H1 (cell line): ENCODE measurements around the gene SUSD1. TPM values are rescaled to one million over a fixed set of nuclear protein-coding genes. Genes with fewer than 3 reads are reported as not detected.
A peak's percentile ranks its signal among the peaks of the same experiment; 100 is the strongest.

Experiments
- CTCF ChIA-PET: fragments of 300-600 bp; sonication (Branson Sonifier 250); formaldehyde crosslinking; loops from one replicate; lab custom pipeline; 2021; ENCODE audit not compliant: partially characterized antibody; lab: Charles Lee
- POLR2A ChIA-PET: fragments of 300-600 bp; sonication (Branson Sonifier 250); formaldehyde crosslinking; loops from one replicate; lab custom pipeline; 2021; ENCODE audit warnings: inconsistent platforms; ENCODE audit not compliant: partially characterized antibody; lab: Charles Lee
- DNase-seq, 2 experiments: peaks; one replicate each; pipeline versions ENCODE4 v3.0.0 to v3.0.0-alpha.2; 2010 to 2022; ENCODE audit warnings: low spot score in 2 of 2, low read depth in 1 of 2, mixed read lengths in 1 of 2
- FAIRE-seq: peaks from 2 replicates; lab custom pipeline; 2011; peaks lifted over from hg19 to GRCh38; lab: Jason Lieb, UNC
- H2AFZ ChIP-seq: 2 replicates; pipeline ENCODE4 v1.8.1; 2012; ENCODE audit warnings: low read length, inconsistent platforms
- H2AK5ac ChIP-seq: 2 replicates; pipeline ENCODE4 v1.6.1; 2013; ENCODE audit warnings: low read depth, low read length
- H2BK120ac ChIP-seq: replicated peaks from 2 replicates; pipeline ENCODE3; 2013; ENCODE audit warnings: low read depth, low read length, inconsistent platforms
- H2BK12ac ChIP-seq: 2 replicates; pipeline ENCODE4 v1.6.1; 2013; ENCODE audit warnings: low read depth, low read length
- H2BK15ac ChIP-seq: 2 replicates; pipeline ENCODE4 v1.6.1; 2013; ENCODE audit warnings: low read length
- H2BK20ac ChIP-seq: 2 replicates; pipeline ENCODE4 v1.6.1; 2013; ENCODE audit warnings: low read length
- H2BK5ac ChIP-seq: 2 replicates; pipeline ENCODE4 v1.6.1; 2013; ENCODE audit warnings: low read depth, low read length
- H3K14ac ChIP-seq: 2 replicates; pipeline ENCODE4 v1.6.1; 2013; ENCODE audit warnings: inconsistent platforms; ENCODE audit not compliant: insufficient read length
- H3K18ac ChIP-seq: 2 replicates; pipeline ENCODE4 v1.6.1; 2013; ENCODE audit warnings: low read length; ENCODE audit errors: extremely low read depth
- H3K23ac ChIP-seq: 2 replicates; pipeline ENCODE4 v1.6.1; 2013; ENCODE audit warnings: inconsistent platforms; ENCODE audit not compliant: insufficient read length
- H3K23me2 ChIP-seq: 2 replicates; pipeline ENCODE4 v1.6.1; 2013; ENCODE audit warnings: low read depth, low read length
- H3K27ac ChIP-seq: 2 replicates; pipeline ENCODE4 v1.6.1; 2011; ENCODE audit warnings: low read depth, low read length, inconsistent platforms
- H3K27me3 ChIP-seq, 4 experiments: replicated peaks in 1 of 4; 1 replicate in 1 of 4; 2 replicates in 3 of 4; pipeline versions ENCODE4 v1.6.1 to v1.8.1; 2011 to 2013; ENCODE audit warnings: low read length in 3 of 4, mild to moderate bottlenecking in 3 of 4, inconsistent platforms in 2 of 4, mixed read lengths in 2 of 4, moderate library complexity in 1 of 4; ENCODE audit not compliant: control insufficient read depth in 3 of 4, insufficient read depth in 3 of 4; ENCODE audit errors: extremely low read depth in 1 of 4
- H3K36me3 ChIP-seq, 4 experiments: 2 replicates each; pipeline versions ENCODE4 v1.6.1 to v1.8.1; 2011 to 2013; ENCODE audit warnings: mild to moderate bottlenecking in 4 of 4, low read length in 3 of 4, moderate library complexity in 2 of 4, control low read depth in 1 of 4, inconsistent platforms in 1 of 4; ENCODE audit not compliant: insufficient read depth in 4 of 4, control insufficient read depth in 2 of 4
- H3K4ac ChIP-seq: replicated peaks from 2 replicates; pipeline ENCODE3; 2013; ENCODE audit warnings: low read length, low read depth, mixed read lengths, inconsistent platforms; ENCODE audit not compliant: insufficient read length
- H3K4me1 ChIP-seq, 4 experiments: replicated peaks in 1 of 4; 1 replicate in 1 of 4; 2 replicates in 3 of 4; pipeline versions ENCODE4 v1.6.1 to v1.8.1; 2011 to 2013; ENCODE audit warnings: low read length in 3 of 4, inconsistent platforms in 2 of 4, mixed read lengths in 1 of 4; ENCODE audit not compliant: insufficient read depth in 4 of 4, control insufficient read depth in 3 of 4
- H3K4me2 ChIP-seq, 2 experiments: 2 replicates each; pipeline versions ENCODE4 v1.6.1 to v1.8.1; 2011 to 2013; ENCODE audit warnings: low read depth in 2 of 2, low read length in 2 of 2, control low read depth in 1 of 2, inconsistent platforms in 1 of 2, mild to moderate bottlenecking in 1 of 2; ENCODE audit not compliant: insufficient read depth in 1 of 2
- H3K4me3 ChIP-seq, 4 experiments: fragments of 200-600, 300-600 bp in 1 of 4; sonication (generic), shearing (Covaris generic), sonication (Bioruptor Twin) in 1 of 4; 2 replicates each; pipeline versions ENCODE4 v1.5.1 to v1.8.1; 2011 to 2016; ENCODE audit warnings: low read length in 4 of 4, low read depth in 3 of 4, control low read depth in 2 of 4, inconsistent platforms in 2 of 4, mild to moderate bottlenecking in 2 of 4, mixed read lengths in 1 of 4, moderate library complexity in 1 of 4; ENCODE audit not compliant: insufficient read depth in 2 of 4; ENCODE audit errors: extremely low read depth in 1 of 4
- H3K56ac ChIP-seq: replicated peaks from 2 replicates; pipeline ENCODE3; 2013; ENCODE audit warnings: low read depth, mild to moderate bottlenecking, mixed read lengths, low read length, inconsistent platforms; ENCODE audit not compliant: insufficient read length
- H3K79me1 ChIP-seq: 2 replicates; pipeline ENCODE4 v1.6.1; 2013; ENCODE audit warnings: low read depth, low read length, control low read depth
- H3K79me2 ChIP-seq, 2 experiments: 2 replicates each; pipeline versions ENCODE4 v1.6.1 to v1.8.1; 2012 to 2013; ENCODE audit warnings: low read length in 2 of 2, mild to moderate bottlenecking in 2 of 2, inconsistent platforms in 1 of 2; ENCODE audit not compliant: insufficient read depth in 2 of 2, control insufficient read depth in 1 of 2
- H3K9ac ChIP-seq, 4 experiments: replicated peaks in 1 of 4; 1 replicate in 1 of 4; 2 replicates in 3 of 4; pipeline versions ENCODE4 v1.6.1 to v1.8.1; 2011 to 2013; ENCODE audit warnings: low read depth in 3 of 4, low read length in 3 of 4, control low read depth in 2 of 4, mild to moderate bottlenecking in 2 of 4, moderate library complexity in 2 of 4, inconsistent platforms in 1 of 4; ENCODE audit errors: extremely low read depth in 1 of 4
- H3K9me3 ChIP-seq, 2 experiments: 2 replicates each; pipeline versions ENCODE4 v1.6.1 to v1.8.1; 2012 to 2013; ENCODE audit warnings: mild to moderate bottlenecking in 2 of 2, moderate library complexity in 2 of 2, control low read depth in 1 of 2, inconsistent platforms in 1 of 2, low read depth in 1 of 2, low read length in 1 of 2, mixed read lengths in 1 of 2; ENCODE audit not compliant: insufficient read depth in 2 of 2
- H4K20me1 ChIP-seq, 2 experiments: replicated peaks in 1 of 2; 2 replicates each; pipeline versions ENCODE3 to v1.8.1; 2011 to 2013; ENCODE audit warnings: inconsistent platforms in 2 of 2, low read length in 2 of 2, mild to moderate bottlenecking in 1 of 2; ENCODE audit not compliant: insufficient read depth in 2 of 2, control insufficient read depth in 1 of 2
- H4K5ac ChIP-seq: 2 replicates; pipeline ENCODE4 v1.6.1; 2013; ENCODE audit warnings: low read length, low read depth, mixed read lengths, inconsistent platforms; ENCODE audit not compliant: insufficient read length
- H4K8ac ChIP-seq: 2 replicates; pipeline ENCODE4 v1.8.0; 2013; ENCODE audit warnings: mild to moderate bottlenecking, moderate library complexity, low read length, inconsistent platforms; ENCODE audit not compliant: insufficient read depth; ENCODE audit errors: extremely low read depth
- H4K91ac ChIP-seq: replicated peaks from 2 replicates; pipeline ENCODE3; 2013; ENCODE audit warnings: low read length, mixed read lengths, inconsistent platforms; ENCODE audit not compliant: insufficient read length
- CTCF ChIP-seq, 3 experiments: IDR thresholded peaks; 1 replicate in 2 of 3; 2 replicates in 1 of 3; pipeline versions ENCODE4 v1.5.1 to v1.6.1; 2011; ENCODE audit warnings: low read length in 3 of 3, mild to moderate bottlenecking in 3 of 3, inconsistent platforms in 2 of 3, low read depth in 1 of 3, moderate library complexity in 1 of 3; ENCODE audit not compliant: insufficient read depth in 1 of 3; ENCODE audit errors: control extremely low read depth in 1 of 3
- KDM4A ChIP-seq: IDR thresholded peaks from one replicate; pipeline ENCODE4 v1.7.1; 2012; ENCODE audit warnings: low read depth, mild to moderate bottlenecking, moderate library complexity, low read length, inconsistent platforms; ENCODE audit not compliant: severe bottlenecking
- RAD21 ChIP-seq, 2 experiments: IDR thresholded peaks in 1 of 2; conservative IDR thresholded peaks in 1 of 2; 2 replicates each; pipeline ENCODE4 v1.6.1; 2011; ENCODE audit warnings: low read depth in 2 of 2, low read length in 2 of 2, improper control_type of control experiment in 1 of 2, inconsistent platforms in 1 of 2, mild to moderate bottlenecking in 1 of 2, moderate library complexity in 1 of 2
- WGBS, 2 experiments: shearing (Covaris generic) in 1 of 2; methylation state at CpG; one replicate each; pipeline versions ENCODE4 v1.1.6 to v1.1.7; 2013 to 2015; ENCODE audit warnings: low lambda C conversion rate in 2 of 2, mixed read lengths in 2 of 2, inconsistent platforms in 1 of 2, low coverage in 1 of 2, missing lambda C conversion rate in 1 of 2; ENCODE audit not compliant: insufficient replicate concordance in 2 of 2, insufficient coverage in 1 of 2, insufficient read length in 1 of 2; ENCODE audit errors: extremely low coverage in 1 of 2, missing lambda C conversion rate in 1 of 2; 5-methylcytosine and 5-hydroxymethylcytosine counted together
- polyA plus RNA-seq, 7 experiments: library from polyadenylated mRNA; depleted of rRNA in 3 of 7; stranded (reverse) in 5 of 7; unstranded in 2 of 7; fragments of >200 nt in 5 of 7; fragments of 200-250 nt in 2 of 7; gene quantifications; 1 replicate in 5 of 7; 2 replicates in 1 of 7; 4 replicates in 1 of 7; pipeline versions ENCODE4 v1.2.1 to v1.2.3, GENCODE V29; 2011 to 2013; ENCODE audit warnings: missing spikeins in 2 of 7, mixed read lengths in 2 of 7
- total RNA-seq: library from RNA; stranded (reverse); fragmentation: NEBNext Ultra II Directional; extraction: Animal tissue kit (Norgen Biotek cat#: 25700); gene quantifications from 2 replicates; pipeline ENCODE4 v1.2.1, GENCODE V29; 2021

Gene SUSD1
- total and polyA plus RNA-seq, 2 of the 8 experiments (the other 6 are each of a cell fraction or from before 2014, with no cell fraction given) = 2.8 to 7.2 TPM

- H2BK120ac ChIP-seq = no peak overlapping the region
- H3K9me3 ChIP-seq = no peaks in the 10 kb centered on the region
- H3K79me1 ChIP-seq = no peaks in the 10 kb centered on the region
- peaks cover 0 to 10% (median 5%) of the 10 kb centered on the region in 4 experiments; a peak in 4 of 7 replicates for H3K4me1 ChIP-seq
- WGBS, 2 experiments = 82% methylated on average over 10 of the region's 12 CpGs; no CpG with 5 or more reads in 1 of the 2 experiments
- H4K8ac ChIP-seq = no peak overlapping the region
- H3K9ac ChIP-seq = no peak overlapping the region
- H2BK5ac ChIP-seq = no peak overlapping the region
- ChIA-PET POLR2A (interaction anchor here (0.8 to 1.0 kb wide), 2 partner anchors 10 to 31 kb away, joined by 3 read pairs; no protein-coding TSS in a partner anchor), CTCF (interaction anchor here (0.6 to 1.3 kb wide), 4 partner anchors 10 to 184 kb away, joined by 3 to 5 read pairs (median 4); no protein-coding TSS in a partner anchor)
- H2AFZ ChIP-seq = no peak overlapping the region
- H3K4me3 ChIP-seq = no peak overlapping the region
- H3K27me3 ChIP-seq = no peaks in the 10 kb centered on the region
- DNase-seq (no peak), FAIRE-seq (no peak)
- no peak overlapping the region for H4K5ac ChIP-seq
- H4K20me1 ChIP-seq = no peaks in the 10 kb centered on the region
- H3K23me2 ChIP-seq = peaks cover 2% of the 10 kb centered on the region; the same call in 1 of the 2 replicates
- no peak overlapping the region for H3K23ac ChIP-seq
- no peak overlapping the region for H3K4me2 ChIP-seq
- H3K36me3 ChIP-seq = no peaks in the 10 kb centered on the region
- H2AK5ac ChIP-seq = no peak overlapping the region
- H3K4ac ChIP-seq = no peak overlapping the region
- no peak overlapping the region for H3K14ac ChIP-seq
- no peak overlapping the region for H2BK12ac ChIP-seq
- H3K18ac ChIP-seq = no peak overlapping the region
- H2BK15ac ChIP-seq = no peak overlapping the region
- peak in 2 of 3 experiments; percentile 7 to 22; a peak in 2 of 4 replicates for TF ChIP-seq CTCF (IDR thresholded peaks at IDR 0.05; ENCODE audit: control extremely low read depth in 1 of 3, insufficient read depth in 1 of 3, low read depth in 1 of 3, low read length in 3 of 3)
- peak; percentile 42 to 50; a peak in 3 of 4 replicates for TF ChIP-seq RAD21 (IDR thresholded peaks at IDR 0.05 in 1 of 2, conservative IDR thresholded peaks at IDR 0.05 in 1 of 2; ENCODE audit: low read depth in 2 of 2, low read length in 2 of 2)
- no peak for TF ChIP-seq KDM4A
- H2BK20ac ChIP-seq = no peak overlapping the region
- no peak overlapping the region for H3K27ac ChIP-seq
- H3K79me2 ChIP-seq = no peaks in the 10 kb centered on the region
- no peak overlapping the region for H4K91ac ChIP-seq
- no peak overlapping the region for H3K56ac ChIP-seq
These were observed 8.6 kb downstream of the SUSD1 start for GRCh38 chr9:112166176-112167140.
